Activated CD8-positive, alpha-beta memory T cell treated with anti-CD3 and anti-CD28 coated beads for 36 hours (primary cell): ENCODE results near the gene TRMT2A. TPM values are rescaled to one million over a fixed set of nuclear protein-coding genes. Genes with fewer than 3 reads are reported as not detected.
"Not testable (repeated sequence)": the region's sequence is repeated elsewhere in the genome, so short reads cannot be mapped to it uniquely, and the experiment has no call there.

ENCODE experiments used
- CTCF ChIA-PET: fragments of 350-600 bp; sonication (Branson Sonifier 250); formaldehyde crosslinking; loops from one replicate; lab custom pipeline; 2021; ENCODE audit warnings: antibody characterized with exemption; lab: Charles Lee
- POLR2A ChIA-PET: fragments of 350-600 bp; sonication (Branson Sonifier 250); formaldehyde crosslinking; loops from one replicate; lab custom pipeline; 2021; ENCODE audit warnings: antibody characterized with exemption; lab: Charles Lee
- total RNA-seq, 2 experiments: library from RNA; stranded (reverse); gene quantifications; one replicate each; pipeline ENCODE4 v1.2.3, GENCODE V29; 2021

The TRMT2A gene, protein sequence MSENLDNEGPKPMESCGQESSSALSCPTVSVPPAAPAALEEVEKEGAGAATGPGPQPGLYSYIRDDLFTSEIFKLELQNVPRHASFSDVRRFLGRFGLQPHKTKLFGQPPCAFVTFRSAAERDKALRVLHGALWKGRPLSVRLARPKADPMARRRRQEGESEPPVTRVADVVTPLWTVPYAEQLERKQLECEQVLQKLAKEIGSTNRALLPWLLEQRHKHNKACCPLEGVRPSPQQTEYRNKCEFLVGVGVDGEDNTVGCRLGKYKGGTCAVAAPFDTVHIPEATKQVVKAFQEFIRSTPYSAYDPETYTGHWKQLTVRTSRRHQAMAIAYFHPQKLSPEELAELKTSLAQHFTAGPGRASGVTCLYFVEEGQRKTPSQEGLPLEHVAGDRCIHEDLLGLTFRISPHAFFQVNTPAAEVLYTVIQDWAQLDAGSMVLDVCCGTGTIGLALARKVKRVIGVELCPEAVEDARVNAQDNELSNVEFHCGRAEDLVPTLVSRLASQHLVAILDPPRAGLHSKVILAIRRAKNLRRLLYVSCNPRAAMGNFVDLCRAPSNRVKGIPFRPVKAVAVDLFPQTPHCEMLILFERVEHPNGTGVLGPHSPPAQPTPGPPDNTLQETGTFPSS
- 100 to 1,000 TPM; 122 to 125 TPM for total RNA-seq

GRCh38 chr22:20116951-20117632 lies at the start of gene TRMT2A:
TRMT2A (minus strand) TSS chr22:20117226; CDS start chr22:20116906, 320 bp downstream.
- ChIA-PET POLR2A (interaction anchor here (0.6 to 2.8 kb wide), 8 partner anchors 9 to 182 kb away, joined by 3 to 17 read pairs (median 3); no protein-coding TSS in a partner anchor), CTCF (interaction anchor here (1.0 to 3.2 kb wide), 4 partner anchors 9 to 146 kb away, joined by 3 to 14 read pairs (median 10); partner anchors contain the start of gene ZDHHC8)

DNA sequence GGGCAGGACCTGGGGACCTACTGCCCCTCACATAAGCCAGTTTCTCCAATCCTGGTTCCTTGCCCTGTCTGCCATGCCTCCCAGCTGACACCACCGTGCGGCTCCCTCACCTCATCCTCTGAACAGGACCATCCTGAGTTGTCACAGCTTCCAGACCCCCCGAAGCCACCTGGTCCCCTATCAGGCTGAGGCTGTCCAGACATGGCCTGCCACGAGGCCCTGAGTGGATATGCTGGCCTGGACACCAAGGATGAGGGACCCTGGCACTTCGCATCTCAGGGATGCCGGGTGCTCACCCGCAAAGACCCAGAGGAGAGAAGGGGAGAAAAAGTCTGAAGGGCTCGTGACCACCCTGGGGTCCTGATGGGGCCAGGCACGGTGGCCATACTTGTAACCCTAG lies 49.7 kb upstream of the TRMT2A start:
- ChIA-PET CTCF (no interaction called here), POLR2A (no interaction called here)

- ChIA-PET POLR2A (no interaction called here), CTCF (no interaction called here)
Measured at GRCh38 chr22:20165913-20166312, 48.9 kb upstream of the TRMT2A start.

GRCh38 chr22:20165421-20165820 lies 48.4 kb upstream of the TRMT2A start:
- POLR2A ChIA-PET = no interaction called here
- CTCF ChIA-PET = no interaction called here

GRCh38 chr22:20164863-20165262 lies 47.8 kb upstream of the TRMT2A start:
- CTCF ChIA-PET = no interaction called here

GRCh38 chr22:20160041-20160440 lies 43.0 kb upstream of the TRMT2A start:
- POLR2A ChIA-PET = no interaction called here
- CTCF ChIA-PET = interaction anchor here (1.3 kb wide), 1 partner anchor 79 kb away, joined by 3 read pairs; no protein-coding TSS in a partner anchor

More at GRCh38 chr22:20164863-20165262, 47.8 kb upstream of the TRMT2A start:
- POLR2A ChIA-PET = no interaction called here

DNA sequence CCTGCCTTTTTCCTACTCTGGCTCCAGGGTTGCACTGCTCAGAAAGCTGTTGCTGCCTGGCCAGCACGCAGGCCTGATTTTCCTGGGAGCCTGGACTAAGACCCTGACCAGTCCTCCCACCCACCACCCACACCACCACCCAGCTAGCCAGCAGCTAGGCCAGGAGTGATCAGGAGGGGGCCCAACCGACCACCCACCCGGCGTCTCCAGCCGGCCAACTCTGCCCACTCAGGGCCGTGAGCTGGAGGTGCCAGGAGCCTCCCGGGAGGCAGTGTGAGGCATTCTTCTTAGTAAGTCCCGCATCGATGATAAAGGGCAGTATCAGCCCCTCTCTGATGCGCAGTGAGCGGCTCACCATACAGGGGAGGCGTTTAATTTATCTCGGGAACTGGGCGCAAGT lies 42.5 kb upstream of the TRMT2A start:
- CTCF ChIA-PET = interaction anchor here (1.3 kb wide), 1 partner anchor 79 kb away, joined by 3 read pairs; no protein-coding TSS in a partner anchor
- POLR2A ChIA-PET = not testable (repeated sequence)

GRCh38 chr22:20159076-20159475 lies 42.0 kb upstream of the TRMT2A start:
- CTCF ChIA-PET = interaction anchor here (1.3 kb wide), 1 partner anchor 80 kb away, joined by 3 read pairs; no protein-coding TSS in a partner anchor
- POLR2A ChIA-PET = no interaction called here

GRCh38 chr22:20158391-20159036 lies 41.5 kb upstream of the TRMT2A start:
- ChIA-PET POLR2A (no interaction called here), CTCF (interaction anchor here (1.3 kb wide), 1 partner anchor 80 kb away, joined by 3 read pairs; no protein-coding TSS in a partner anchor)

DNA sequence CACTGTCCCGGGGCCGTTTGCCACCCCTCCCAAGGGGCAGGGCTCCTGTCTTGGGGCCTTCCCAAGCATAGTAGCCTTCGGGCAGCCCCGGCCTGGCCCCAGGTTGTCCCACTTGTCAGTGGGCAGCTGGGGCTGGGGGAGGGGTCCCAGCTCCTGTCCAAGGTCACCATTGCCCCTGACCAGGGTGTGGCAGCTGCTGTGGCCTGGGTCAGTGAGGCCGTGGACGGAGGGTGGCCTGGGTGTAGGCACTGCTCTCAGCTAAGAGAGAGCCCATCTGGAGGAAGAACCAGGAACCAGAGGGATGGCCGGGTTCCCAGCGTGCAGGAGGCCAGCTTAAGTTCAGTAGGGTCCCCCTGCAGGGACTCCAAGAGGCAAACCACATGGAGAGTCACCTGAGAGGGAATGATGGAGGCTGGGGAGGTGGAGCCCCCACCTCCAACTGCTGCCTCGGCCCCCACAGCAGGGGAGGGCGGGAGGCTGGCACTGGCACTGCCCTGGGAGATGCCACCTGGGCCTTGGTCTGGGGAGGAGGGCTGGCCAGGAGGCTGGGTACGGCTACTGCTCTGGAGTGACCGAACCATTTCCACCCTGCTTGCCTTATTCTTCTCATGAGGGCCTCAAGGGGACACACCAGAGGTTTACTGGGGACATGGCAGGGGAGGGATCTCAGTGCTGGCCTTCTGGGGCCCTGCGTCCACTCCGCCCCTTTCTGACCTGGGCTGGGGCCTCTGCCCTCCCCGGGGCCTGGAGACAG lies 40.6 kb upstream of the TRMT2A start:
- POLR2A ChIA-PET = no interaction called here

DNA sequence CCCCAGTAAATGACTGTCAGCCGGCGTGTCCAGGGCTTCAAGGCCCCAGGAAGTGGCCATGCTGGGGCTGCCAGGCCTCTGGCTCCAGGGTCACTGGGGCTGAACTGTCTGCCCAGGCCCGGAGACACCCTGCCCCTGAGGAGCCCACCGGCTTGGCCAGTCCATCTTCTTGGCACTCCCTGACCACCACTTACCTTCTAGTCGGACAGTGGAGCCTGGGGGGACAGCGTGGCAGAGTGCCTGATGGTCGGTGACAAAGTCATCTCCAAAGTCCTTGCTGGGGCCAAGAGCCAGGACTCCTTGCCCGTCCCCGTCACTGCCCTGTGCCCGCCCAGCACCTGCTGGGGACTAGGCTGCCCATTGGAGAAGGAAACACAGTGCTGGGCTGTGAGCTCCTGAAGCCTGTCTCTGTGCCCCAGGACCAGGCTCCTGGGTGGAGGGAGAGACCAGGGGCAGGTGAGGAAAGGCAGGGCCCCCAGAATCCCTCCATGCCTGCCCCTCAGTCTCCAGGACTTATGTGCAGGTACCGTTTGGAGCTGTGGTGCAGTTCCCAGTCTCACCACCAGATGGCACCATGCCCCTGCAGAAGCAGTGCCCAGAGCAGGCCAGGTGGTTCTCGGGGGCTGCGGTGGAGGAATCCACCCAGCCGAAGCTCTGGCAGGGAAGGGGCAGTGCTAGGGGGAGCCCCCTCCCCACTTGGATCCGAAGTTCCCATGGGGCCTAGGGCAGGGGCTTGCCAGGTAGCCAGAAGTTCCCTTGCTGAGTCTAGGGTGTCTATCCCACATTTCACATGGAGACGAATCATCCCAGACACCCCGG lies 39.8 kb upstream of the TRMT2A start:
- ChIA-PET CTCF (interaction anchor here (0.6 to 2.2 kb wide), 23 partner anchors 10 to 517 kb away, joined by 3 to 21 read pairs (median 4); partner anchors contain the start of genes DGCR6L and ZNF74), POLR2A (no interaction called here)

More for the DNA sequence above, 40.6 kb upstream of the TRMT2A start:
- CTCF ChIA-PET = interaction anchor here (0.7 to 2.2 kb wide), 22 partner anchors 11 to 237 kb away, joined by 3 to 21 read pairs (median 4); partner anchors contain the start of genes DGCR6L and ZNF74

GRCh38 chr22:20156042-20156389 lies 39.0 kb upstream of the TRMT2A start:
- POLR2A ChIA-PET = interaction anchor here (0.6 kb wide), 1 partner anchor 350 kb away, joined by 7 read pairs; no protein-coding TSS in a partner anchor

GRCh38 chr22:20155330-20156041 lies 38.5 kb upstream of the TRMT2A start:
- ChIA-PET POLR2A (interaction anchor here (0.6 kb wide), 1 partner anchor 350 kb away, joined by 7 read pairs; no protein-coding TSS in a partner anchor), CTCF (no interaction called here)

More at GRCh38 chr22:20156042-20156389, 39.0 kb upstream of the TRMT2A start:
- CTCF ChIA-PET = interaction anchor here (0.6 to 2.2 kb wide), 3 partner anchors 128 to 518 kb away, joined by 3 to 21 read pairs (median 6); partner anchors contain the start of gene ZNF74

DNA sequence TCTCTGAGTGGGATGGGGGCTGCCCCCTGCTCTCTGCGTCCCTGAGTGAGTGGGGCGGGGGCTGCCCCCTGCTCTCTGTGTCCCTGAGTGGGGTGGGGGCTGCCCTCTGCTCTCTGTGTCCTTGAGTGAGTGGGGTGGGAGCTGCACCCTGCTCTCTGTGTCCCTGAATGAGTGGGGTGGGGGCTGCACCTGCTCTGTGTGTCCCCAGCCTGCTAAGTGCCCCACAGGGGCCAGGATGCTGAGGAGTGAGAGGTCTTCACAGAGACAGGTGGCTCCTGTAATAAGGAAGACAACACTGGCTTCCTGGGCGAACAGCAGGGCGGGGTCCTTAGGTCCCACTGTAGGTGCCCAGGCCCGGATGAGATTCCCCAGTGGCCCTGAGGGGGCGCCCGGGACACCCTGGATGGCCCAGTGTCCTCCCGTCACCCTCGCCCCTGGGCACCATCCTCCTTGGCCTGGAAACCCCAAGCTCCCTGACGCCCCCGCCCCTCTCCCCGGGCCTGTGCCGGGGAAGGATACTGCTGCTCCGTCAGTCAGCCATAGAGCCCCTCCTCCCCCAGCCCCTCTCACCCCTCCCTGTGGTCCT lies 37.7 kb upstream of the TRMT2A start:
- POLR2A ChIA-PET = no interaction called here
- CTCF ChIA-PET = no interaction called here

GRCh38 chr22:20153945-20154344 lies 36.9 kb upstream of the TRMT2A start:
- CTCF ChIA-PET = no interaction called here
- POLR2A ChIA-PET = no interaction called here

- ChIA-PET CTCF (no interaction called here), POLR2A (no interaction called here)
Measured at GRCh38 chr22:20152464-20152890, 35.5 kb upstream of the TRMT2A start.
